BJ (cell line): ENCODE measurements around the gene DLG2. TPM values are rescaled to one million over a fixed set of nuclear protein-coding genes. Genes with fewer than 3 reads are reported as not detected.

Experiments
- CTCF ChIA-PET: fragments of 350-600 bp; formaldehyde crosslinking; extraction: SDS; loops from one replicate; lab custom pipeline; 2021; ENCODE audit warnings: antibody characterized with exemption, inconsistent platforms; lab: Yijun Ruan, JAX
- POLR2A ChIA-PET: fragments of 300-600 bp; sonication (Branson Sonifier 250); formaldehyde crosslinking; extraction: SDS; loops from one replicate; lab custom pipeline; 2021; ENCODE audit warnings: antibody characterized with exemption; lab: Charles Lee
- DNase-seq: peaks from one replicate; pipeline ENCODE4 v3.0.0-alpha.2; 2011; ENCODE audit warnings: low read depth
- H3K27me3 ChIP-seq: 2 replicates; pipeline ENCODE4 v1.6.0; 2011; ENCODE audit warnings: low read length; ENCODE audit not compliant: control insufficient read depth, insufficient read depth
- H3K36me3 ChIP-seq: 2 replicates; pipeline ENCODE4 v1.5.1; 2011; ENCODE audit warnings: low read length; ENCODE audit not compliant: control insufficient read depth, insufficient read depth
- H3K4me3 ChIP-seq: 2 replicates; pipeline ENCODE4 v1.5.1; 2011; ENCODE audit warnings: low read depth, mild to moderate bottlenecking, control low read depth, low read length
- CTCF ChIP-seq: IDR thresholded peaks from 2 replicates; pipeline ENCODE4 v1.5.1; 2011; ENCODE audit warnings: low read depth, mild to moderate bottlenecking, control low read depth, inconsistent platforms, low read length, moderate library complexity; ENCODE audit not compliant: insufficient read depth
- polyA plus RNA-seq: library from polyadenylated mRNA; depleted of rRNA; stranded (reverse); fragments of >200 nt; gene quantifications from 2 replicates; pipeline ENCODE4 v1.2.3, GENCODE V29; 2011

DLG2 gene
- polyA plus RNA-seq, 1 experiment: 0.28 TPM

- no peak for TF ChIP-seq CTCF
- POLR2A ChIA-PET: no interaction called here
- CTCF ChIA-PET: no interaction called here
Observed at GRCh38 chr11:84249344-84250135, 1377.6 kb downstream of the DLG2 start.

GRCh38 chr11:84247926-84248325, 1379.2 kb downstream of the DLG2 start:
- no peaks in the 10 kb centered on the region for H3K27me3 ChIP-seq
- DNase-seq: no peak
- POLR2A ChIA-PET: no interaction called here
- no peaks in the 10 kb centered on the region for H3K36me3 ChIP-seq
- H3K4me3 ChIP-seq: no peak overlapping the region
- CTCF ChIA-PET: no interaction called here
- TF ChIP-seq CTCF: no peak

More at GRCh38 chr11:84249344-84250135, 1377.6 kb downstream of the DLG2 start:
- no peak for DNase-seq
- Histone ChIP-seq H3K27me3 (no peaks in the 10 kb centered on the region), H3K36me3 (no peaks in the 10 kb centered on the region), H3K4me3 (no peak overlapping the region)

GRCh38 chr11:84247129-84247528, 1380.0 kb downstream of the DLG2 start:
- TF ChIP-seq CTCF: no peak
- ChIA-PET CTCF (no interaction called here), POLR2A (no interaction called here)
- Histone ChIP-seq H3K27me3 (no peaks in the 10 kb centered on the region), H3K36me3 (no peaks in the 10 kb centered on the region), H3K4me3 (no peak overlapping the region)
- DNase-seq: no peak

- DNase-seq: no peak
- H3K36me3 ChIP-seq: no peaks in the 10 kb centered on the region
- ChIA-PET CTCF (no interaction called here), POLR2A (no interaction called here)
- H3K27me3 ChIP-seq: no peaks in the 10 kb centered on the region
- no peak for TF ChIP-seq CTCF
- no peak overlapping the region for H3K4me3 ChIP-seq
Observed at GRCh38 chr11:84243629-84244263, 1383.4 kb downstream of the DLG2 start.

GRCh38 chr11:84241343-84242131, 1385.6 kb downstream of the DLG2 start:
- POLR2A ChIA-PET: no interaction called here

More at GRCh38 chr11:84241343-84242131, 1385.6 kb downstream of the DLG2 start:
- CTCF ChIA-PET: no interaction called here
- no peak for DNase-seq
- Histone ChIP-seq H3K4me3 (no peak overlapping the region), H3K36me3 (no peaks in the 10 kb centered on the region), H3K27me3 (no peaks in the 10 kb centered on the region)
- no peak for TF ChIP-seq CTCF
